Liver (tissue), 9 donors: ENCODE data around the gene PLCG2. TPM values are rescaled to one million over a fixed set of nuclear protein-coding genes. Genes with fewer than 3 reads are reported as not detected.

Experiments
- DNase-seq: peaks from one replicate; pipeline ENCODE4 v3.0.0-alpha.2; 2017; ENCODE audit warnings: low spot score
- H3K27ac ChIP-seq, 2 donors: one replicate each; pipeline ENCODE4 v1.7.0; 2013; ENCODE audit warnings: inconsistent platforms in 2 of 2, low read length in 2 of 2, control low read depth in 1 of 2, low read depth in 1 of 2, mild to moderate bottlenecking in 1 of 2
- H3K27me3 ChIP-seq, 4 donors: one replicate each; pipeline versions ENCODE4 v1.6.1 to v1.7.0; 2013; ENCODE audit warnings: low read length in 3 of 4, inconsistent platforms in 1 of 4, mild to moderate bottlenecking in 1 of 4, moderate library complexity in 1 of 4; ENCODE audit not compliant: control insufficient read depth in 4 of 4, insufficient read depth in 4 of 4
- H3K36me3 ChIP-seq, 4 donors: one replicate each; pipeline versions ENCODE4 v1.6.1 to v1.7.0; 2013; ENCODE audit warnings: low read length in 3 of 4, mild to moderate bottlenecking in 3 of 4, low read depth in 1 of 4, moderate library complexity in 1 of 4; ENCODE audit not compliant: control insufficient read depth in 4 of 4, insufficient read depth in 3 of 4
- H3K4me1 ChIP-seq, 4 donors: one replicate each; pipeline versions ENCODE4 v1.6.1 to v1.7.0; 2013; ENCODE audit warnings: low read length in 3 of 4, mild to moderate bottlenecking in 3 of 4, moderate library complexity in 1 of 4; ENCODE audit not compliant: control insufficient read depth in 4 of 4, insufficient read depth in 4 of 4
- H3K4me3 ChIP-seq, 3 donors: one replicate each; pipeline versions ENCODE4 v1.6.1 to v1.7.0; 2013; ENCODE audit warnings: low read length in 3 of 3, control low read depth in 1 of 3, low read depth in 1 of 3, mild to moderate bottlenecking in 1 of 3
- H3K9ac ChIP-seq, 2 donors: one replicate each; pipeline ENCODE4 v1.7.0; 2013; ENCODE audit warnings: low read length in 2 of 2, mild to moderate bottlenecking in 2 of 2, moderate library complexity in 2 of 2, control low read depth in 1 of 2, low read depth in 1 of 2
- H3K9me3 ChIP-seq, 4 donors: one replicate each; pipeline versions ENCODE4 v1.6.1 to v1.7.0; 2013; ENCODE audit warnings: low read length in 3 of 4; ENCODE audit not compliant: control insufficient read depth in 4 of 4
- EGR1 ChIP-seq, 2 donors: IDR thresholded peaks; 2 replicates each; pipeline ENCODE4 v1.6.1; 2016 to 2018; ENCODE audit warnings: antibody characterized with exemption in 2 of 2, low read depth in 2 of 2
- FOXA1 ChIP-seq: IDR thresholded peaks from 2 replicates; pipeline ENCODE4 v1.6.1; 2016; ENCODE audit warnings: antibody characterized with exemption
- FOXA2 ChIP-seq: IDR thresholded peaks from 2 replicates; pipeline ENCODE4 v1.6.1; 2016; ENCODE audit warnings: antibody characterized with exemption
- GABPA ChIP-seq, 2 donors: IDR thresholded peaks in 1 of 2; conservative IDR thresholded peaks in 1 of 2; 2 replicates each; pipeline ENCODE4 v1.6.1; 2016; ENCODE audit warnings: antibody characterized with exemption in 2 of 2, mild to moderate bottlenecking in 1 of 2, moderate library complexity in 1 of 2
- HNF4A ChIP-seq, 2 donors: conservative IDR thresholded peaks; 2 replicates each; pipeline ENCODE4 v1.6.1; 2016; ENCODE audit warnings: antibody characterized with exemption in 2 of 2, mild to moderate bottlenecking in 2 of 2
- HNF4G ChIP-seq: IDR thresholded peaks from 2 replicates; pipeline ENCODE4 v1.6.1; 2016; ENCODE audit warnings: antibody characterized with exemption
- JUND ChIP-seq, 2 donors: IDR thresholded peaks; 2 replicates each; pipeline ENCODE4 v1.6.1; 2016; ENCODE audit warnings: antibody characterized with exemption in 2 of 2
- NR2F2 ChIP-seq: IDR thresholded peaks from 2 replicates; pipeline ENCODE4 v1.6.1; 2016; ENCODE audit warnings: antibody characterized with exemption
- RAD21 ChIP-seq, 2 donors: IDR thresholded peaks; 2 replicates each; pipeline ENCODE4 v1.6.1; 2016; ENCODE audit warnings: antibody characterized with exemption in 2 of 2, mild to moderate bottlenecking in 2 of 2
- RXRA ChIP-seq, 2 donors: IDR thresholded peaks; 2 replicates each; pipeline ENCODE4 v1.6.1; 2017 to 2018; ENCODE audit warnings: antibody characterized with exemption in 2 of 2, mild to moderate bottlenecking in 1 of 2
- SP1 ChIP-seq: IDR thresholded peaks from 2 replicates; pipeline ENCODE4 v1.6.1; 2018; ENCODE audit warnings: antibody characterized with exemption, mild to moderate bottlenecking
- TAF1 ChIP-seq: conservative IDR thresholded peaks from 2 replicates; pipeline ENCODE4 v1.6.1; 2016; ENCODE audit warnings: antibody characterized with exemption, mild to moderate bottlenecking
- YY1 ChIP-seq: IDR thresholded peaks from 2 replicates; pipeline ENCODE4 v1.6.1; 2016; ENCODE audit warnings: antibody characterized with exemption, mild to moderate bottlenecking
- WGBS: extraction: QIAGEN DNeasy Blood & Tissue Kit; methylation state at CpG from one replicate; pipeline ENCODE4 v1.1.7; 2013; 5-methylcytosine and 5-hydroxymethylcytosine counted together
- polyA plus RNA-seq, 2 donors: library from polyadenylated mRNA; stranded (reverse) in 1 of 2; unstranded in 1 of 2; fragments of 200-250 nt in 1 of 2; fragments of >200 nt in 1 of 2; fragmentation: Nextera tagmentation in 1 of 2; extraction: Ambion mirVana in 1 of 2; gene quantifications; one replicate each; pipeline versions ENCODE4 v1.2.1 to v1.2.3, GENCODE V29; 2013 to 2015
- total RNA-seq, 2 donors: library from RNA; depleted of rRNA; stranded (reverse); fragments of >200 nt; gene quantifications; one replicate each; pipeline ENCODE4 v1.2.3, GENCODE V29; 2014
- TF ChIP-seq, protein P1 (sequence below): IDR thresholded peaks from 2 replicates; pipeline ENCODE4 v1.6.1; 2016; ENCODE audit warnings: antibody characterized with exemption, mild to moderate bottlenecking
- TF ChIP-seq, protein P2 (sequence below): fragments of 150-350 bp; IDR thresholded peaks from 2 replicates; pipeline ENCODE4 v1.5.1; 2017; ENCODE audit warnings: improper control_type of control experiment, low read depth, low read length; ENCODE audit not compliant: missing input control
- TF ChIP-seq, protein P3 (sequence below): IDR thresholded peaks from 2 replicates; pipeline ENCODE4 v1.6.1; 2016; ENCODE audit warnings: antibody characterized with exemption
- TF ChIP-seq, protein P4 (sequence below): IDR thresholded peaks from 2 replicates; pipeline ENCODE4 v1.6.1; 2016; ENCODE audit warnings: antibody characterized with exemption
- TF ChIP-seq, protein P5 (sequence below): IDR thresholded peaks from 2 replicates; pipeline ENCODE4 v1.6.1; 2016; ENCODE audit warnings: antibody characterized with exemption
- donor health status: healthy.
- donor health status: healthy.
- donor health status: healthy.
- donor health status: healthy.
- donor health status: healthy.

The PLCG2 gene
- total and polyA plus RNA-seq, 4 donors: 7.1 to 21.6 (median 15.8) TPM

DNA sequence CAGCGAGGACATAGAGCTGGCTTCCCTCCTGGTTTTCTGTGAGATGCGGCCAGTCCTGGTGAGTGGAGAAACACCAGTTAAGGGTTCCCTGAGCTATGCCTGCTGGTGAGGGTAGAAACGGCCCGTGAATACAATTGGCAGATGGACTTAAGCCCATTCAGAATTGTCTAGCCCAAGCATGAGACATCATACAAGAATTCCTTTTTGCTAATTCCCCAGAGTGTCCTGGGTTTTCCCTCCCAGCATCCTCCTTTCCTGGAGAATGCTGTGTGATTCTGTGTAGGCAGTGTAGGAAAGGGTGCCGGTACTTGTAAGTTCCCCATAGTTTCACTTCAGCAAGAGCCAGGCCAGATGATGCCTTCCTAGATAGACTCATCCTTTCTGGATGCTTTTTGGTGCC, 167.1 kb downstream of the PLCG2 start:
- peaks cover 0 to 54% (median 48%) of the 10 kb centered on the region in 4 donors for H3K36me3 ChIP-seq
- no peaks in the 10 kb centered on the region for H3K27me3 ChIP-seq
- H3K4me1 ChIP-seq: no peaks in the 10 kb centered on the region
- WGBS: 95% methylated on average over 5 of the region's 5 CpGs
- H3K4me3 ChIP-seq: no peak overlapping the region
- H3K27ac ChIP-seq: no peak overlapping the region
- H3K9me3 ChIP-seq: peaks cover 0 to 6% (median 2%) of the 10 kb centered on the region in 4 donors
- TF ChIP-seq, protein P1, sequence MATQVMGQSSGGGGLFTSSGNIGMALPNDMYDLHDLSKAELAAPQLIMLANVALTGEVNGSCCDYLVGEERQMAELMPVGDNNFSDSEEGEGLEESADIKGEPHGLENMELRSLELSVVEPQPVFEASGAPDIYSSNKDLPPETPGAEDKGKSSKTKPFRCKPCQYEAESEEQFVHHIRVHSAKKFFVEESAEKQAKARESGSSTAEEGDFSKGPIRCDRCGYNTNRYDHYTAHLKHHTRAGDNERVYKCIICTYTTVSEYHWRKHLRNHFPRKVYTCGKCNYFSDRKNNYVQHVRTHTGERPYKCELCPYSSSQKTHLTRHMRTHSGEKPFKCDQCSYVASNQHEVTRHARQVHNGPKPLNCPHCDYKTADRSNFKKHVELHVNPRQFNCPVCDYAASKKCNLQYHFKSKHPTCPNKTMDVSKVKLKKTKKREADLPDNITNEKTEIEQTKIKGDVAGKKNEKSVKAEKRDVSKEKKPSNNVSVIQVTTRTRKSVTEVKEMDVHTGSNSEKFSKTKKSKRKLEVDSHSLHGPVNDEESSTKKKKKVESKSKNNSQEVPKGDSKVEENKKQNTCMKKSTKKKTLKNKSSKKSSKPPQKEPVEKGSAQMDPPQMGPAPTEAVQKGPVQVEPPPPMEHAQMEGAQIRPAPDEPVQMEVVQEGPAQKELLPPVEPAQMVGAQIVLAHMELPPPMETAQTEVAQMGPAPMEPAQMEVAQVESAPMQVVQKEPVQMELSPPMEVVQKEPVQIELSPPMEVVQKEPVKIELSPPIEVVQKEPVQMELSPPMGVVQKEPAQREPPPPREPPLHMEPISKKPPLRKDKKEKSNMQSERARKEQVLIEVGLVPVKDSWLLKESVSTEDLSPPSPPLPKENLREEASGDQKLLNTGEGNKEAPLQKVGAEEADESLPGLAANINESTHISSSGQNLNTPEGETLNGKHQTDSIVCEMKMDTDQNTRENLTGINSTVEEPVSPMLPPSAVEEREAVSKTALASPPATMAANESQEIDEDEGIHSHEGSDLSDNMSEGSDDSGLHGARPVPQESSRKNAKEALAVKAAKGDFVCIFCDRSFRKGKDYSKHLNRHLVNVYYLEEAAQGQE: no peak
- TF ChIP-seq, protein P2, sequence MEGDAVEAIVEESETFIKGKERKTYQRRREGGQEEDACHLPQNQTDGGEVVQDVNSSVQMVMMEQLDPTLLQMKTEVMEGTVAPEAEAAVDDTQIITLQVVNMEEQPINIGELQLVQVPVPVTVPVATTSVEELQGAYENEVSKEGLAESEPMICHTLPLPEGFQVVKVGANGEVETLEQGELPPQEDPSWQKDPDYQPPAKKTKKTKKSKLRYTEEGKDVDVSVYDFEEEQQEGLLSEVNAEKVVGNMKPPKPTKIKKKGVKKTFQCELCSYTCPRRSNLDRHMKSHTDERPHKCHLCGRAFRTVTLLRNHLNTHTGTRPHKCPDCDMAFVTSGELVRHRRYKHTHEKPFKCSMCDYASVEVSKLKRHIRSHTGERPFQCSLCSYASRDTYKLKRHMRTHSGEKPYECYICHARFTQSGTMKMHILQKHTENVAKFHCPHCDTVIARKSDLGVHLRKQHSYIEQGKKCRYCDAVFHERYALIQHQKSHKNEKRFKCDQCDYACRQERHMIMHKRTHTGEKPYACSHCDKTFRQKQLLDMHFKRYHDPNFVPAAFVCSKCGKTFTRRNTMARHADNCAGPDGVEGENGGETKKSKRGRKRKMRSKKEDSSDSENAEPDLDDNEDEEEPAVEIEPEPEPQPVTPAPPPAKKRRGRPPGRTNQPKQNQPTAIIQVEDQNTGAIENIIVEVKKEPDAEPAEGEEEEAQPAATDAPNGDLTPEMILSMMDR: no peak
- no peak for TF ChIP-seq HNF4A (conservative IDR thresholded peaks at IDR 0.05)
- no peak for TF ChIP-seq HNF4G
- no peak for TF ChIP-seq FOXA2
- no peak for TF ChIP-seq FOXA1
- no peak for TF ChIP-seq RAD21 (IDR thresholded peaks at IDR 0.05)
- no peak for TF ChIP-seq RXRA (IDR thresholded peaks at IDR 0.05)
- TF ChIP-seq GABPA (IDR thresholded peaks at IDR 0.05 in 1 of 2, conservative IDR thresholded peaks at IDR 0.05 in 1 of 2): no peak
- TF ChIP-seq, protein P3, sequence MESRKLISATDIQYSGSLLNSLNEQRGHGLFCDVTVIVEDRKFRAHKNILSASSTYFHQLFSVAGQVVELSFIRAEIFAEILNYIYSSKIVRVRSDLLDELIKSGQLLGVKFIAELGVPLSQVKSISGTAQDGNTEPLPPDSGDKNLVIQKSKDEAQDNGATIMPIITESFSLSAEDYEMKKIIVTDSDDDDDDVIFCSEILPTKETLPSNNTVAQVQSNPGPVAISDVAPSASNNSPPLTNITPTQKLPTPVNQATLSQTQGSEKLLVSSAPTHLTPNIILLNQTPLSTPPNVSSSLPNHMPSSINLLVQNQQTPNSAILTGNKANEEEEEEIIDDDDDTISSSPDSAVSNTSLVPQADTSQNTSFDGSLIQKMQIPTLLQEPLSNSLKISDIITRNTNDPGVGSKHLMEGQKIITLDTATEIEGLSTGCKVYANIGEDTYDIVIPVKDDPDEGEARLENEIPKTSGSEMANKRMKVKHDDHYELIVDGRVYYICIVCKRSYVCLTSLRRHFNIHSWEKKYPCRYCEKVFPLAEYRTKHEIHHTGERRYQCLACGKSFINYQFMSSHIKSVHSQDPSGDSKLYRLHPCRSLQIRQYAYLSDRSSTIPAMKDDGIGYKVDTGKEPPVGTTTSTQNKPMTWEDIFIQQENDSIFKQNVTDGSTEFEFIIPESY: no peak
- no peak for TF ChIP-seq EGR1 (IDR thresholded peaks at IDR 0.05; ENCODE audit: low read depth in 2 of 2)
- no peak for TF ChIP-seq JUND (IDR thresholded peaks at IDR 0.05)
- TF ChIP-seq YY1: no peak
- TF ChIP-seq NR2F2: no peak
- TF ChIP-seq, protein P4, sequence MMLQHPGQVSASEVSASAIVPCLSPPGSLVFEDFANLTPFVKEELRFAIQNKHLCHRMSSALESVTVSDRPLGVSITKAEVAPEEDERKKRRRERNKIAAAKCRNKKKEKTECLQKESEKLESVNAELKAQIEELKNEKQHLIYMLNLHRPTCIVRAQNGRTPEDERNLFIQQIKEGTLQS: no peak
- TF ChIP-seq SP1: no peak
- TF ChIP-seq, protein P5, sequence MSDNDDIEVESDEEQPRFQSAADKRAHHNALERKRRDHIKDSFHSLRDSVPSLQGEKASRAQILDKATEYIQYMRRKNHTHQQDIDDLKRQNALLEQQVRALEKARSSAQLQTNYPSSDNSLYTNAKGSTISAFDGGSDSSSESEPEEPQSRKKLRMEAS: no peak
- no peak for TF ChIP-seq TAF1
- DNase-seq: no peak
- no peak overlapping the region for H3K9ac ChIP-seq
